HepG2 (cell line): ENCODE results near the gene MAN2A2. TPM values are rescaled to one million over a fixed set of nuclear protein-coding genes. Genes with fewer than 3 reads are reported as not detected.

Experiments used
- BCL6 ChIP-seq: IDR thresholded peaks from 2 replicates; pipeline ENCODE4 v1.6.1; 2016; ENCODE audit warnings: missing genetic modification reagents, missing compliant biosample characterization
- ELF4 ChIP-seq: sonication (generic); formaldehyde crosslinking; IDR thresholded peaks from 2 replicates; pipeline ENCODE4 v1.5.0; 2020; ENCODE audit warnings: missing genetic modification reagents, mild to moderate bottlenecking, moderate library complexity, borderline replicate concordance
- GATAD2A ChIP-seq: IDR thresholded peaks from 2 replicates; pipeline ENCODE4 v1.6.1; 2016
- HOXA5 ChIP-seq: sonication (generic); formaldehyde crosslinking; IDR thresholded peaks from 2 replicates; pipeline ENCODE4 v1.4.0; 2020; ENCODE audit warnings: missing genetic modification reagents
- KDM2A ChIP-seq: sonication (generic); formaldehyde crosslinking; IDR thresholded peaks from 2 replicates; pipeline ENCODE4 v1.4.0; 2020; ENCODE audit warnings: low read depth, missing genetic modification reagents, borderline replicate concordance
- MATR3 ChIP-seq: sonication (generic); formaldehyde crosslinking; IDR thresholded peaks from 2 replicates; pipeline ENCODE4 v1.4.0; 2020; ENCODE audit warnings: missing genetic modification reagents
- SP140L ChIP-seq: sonication (generic); formaldehyde crosslinking; IDR thresholded peaks from 2 replicates; pipeline ENCODE4 v1.4.0; 2020; ENCODE audit warnings: missing genetic modification reagents, borderline replicate concordance
- ZBTB1 ChIP-seq: sonication (generic); formaldehyde crosslinking; IDR thresholded peaks from 2 replicates; pipeline ENCODE4 v1.4.0; 2020; ENCODE audit warnings: missing genetic modification reagents, borderline replicate concordance
- ZFP90 ChIP-seq: sonication (generic); formaldehyde crosslinking; IDR thresholded peaks from 2 replicates; pipeline ENCODE4 v1.8.0; 2022; ENCODE audit warnings: missing genetic modification reagents, mild to moderate bottlenecking, inconsistent platforms, borderline replicate concordance
- ZFX ChIP-seq: sonication (generic); formaldehyde crosslinking; IDR thresholded peaks from 2 replicates; pipeline ENCODE4 v1.4.0; 2020; ENCODE audit warnings: mild to moderate bottlenecking, low read depth, missing genetic modification reagents, moderate library complexity
- ZNF205 ChIP-seq: IDR thresholded peaks from 2 replicates; pipeline ENCODE4 v1.6.1; 2018; ENCODE audit warnings: missing biosample characterization, missing genetic modification reagents
- ZNF292 ChIP-seq: sonication (generic); formaldehyde crosslinking; IDR thresholded peaks from 2 replicates; pipeline ENCODE4 v1.8.1; 2022; ENCODE audit warnings: mild to moderate bottlenecking, low read depth, missing genetic modification reagents, borderline replicate concordance
- ZNF652 ChIP-seq: IDR thresholded peaks from 2 replicates; pipeline ENCODE4 v1.6.1; 2016; ENCODE audit warnings: low read depth, borderline replicate concordance
- polyA plus RNA-seq, 8 experiments: library from polyadenylated mRNA; depleted of rRNA in 3 of 8; stranded (reverse) in 7 of 8; unstranded in 1 of 8; fragments of >200 nt; fragmentation: Illumina TruSeq in 4 of 8; extraction: Trizol in 4 of 8; gene quantifications; 2 replicates each; pipeline versions ENCODE4 v1.2.1 to v1.2.3, GENCODE V29; 2011 to 2016; ENCODE audit warnings: low read depth in 4 of 8, missing spikeins in 1 of 8, mixed read lengths in 1 of 8; ENCODE audit not compliant: insufficient read depth in 1 of 8
- total RNA-seq, 5 experiments: library from RNA; depleted of rRNA; stranded (reverse); fragments of >200 nt; fragmentation: Illumina TruSeq; extraction: Trizol; gene quantifications; 2 replicates each; pipeline ENCODE4 v1.2.3, GENCODE V29; 2016; ENCODE audit warnings: low read depth in 1 of 5
- TF ChIP-seq, protein P1 (sequence below): sonication (generic); formaldehyde crosslinking; IDR thresholded peaks from 2 replicates; pipeline ENCODE4 v1.9.0; 2022; ENCODE audit warnings: missing genetic modification reagents, mild to moderate bottlenecking, borderline replicate concordance
- TF ChIP-seq, protein P2 (sequence below): sonication (generic); formaldehyde crosslinking; IDR thresholded peaks from 2 replicates; pipeline ENCODE4 v1.5.0; 2020; ENCODE audit warnings: mild to moderate bottlenecking, missing genetic modification reagents, moderate library complexity
- TF ChIP-seq, protein P3 (sequence below): sonication (generic); formaldehyde crosslinking; IDR thresholded peaks from 2 replicates; pipeline ENCODE4 v1.5.0; 2020; ENCODE audit warnings: mild to moderate bottlenecking, missing genetic modification reagents
- TF ChIP-seq, protein P4 (sequence below): IDR thresholded peaks from 2 replicates; pipeline ENCODE4 v1.6.1; 2018; ENCODE audit warnings: missing genetic modification reagents, mild to moderate bottlenecking, missing compliant biosample characterization
- TF ChIP-seq, protein P5 (sequence below): sonication (generic); formaldehyde crosslinking; IDR thresholded peaks from 2 replicates; pipeline ENCODE4 v1.4.0; 2020; ENCODE audit warnings: missing genetic modification reagents

MAN2A2 gene
- total and polyA plus RNA-seq, 2 of the 13 experiments (the other 11 are each of a cell fraction or from before 2014, with no cell fraction given), result 17.5 to 51.5 TPM

DNA sequence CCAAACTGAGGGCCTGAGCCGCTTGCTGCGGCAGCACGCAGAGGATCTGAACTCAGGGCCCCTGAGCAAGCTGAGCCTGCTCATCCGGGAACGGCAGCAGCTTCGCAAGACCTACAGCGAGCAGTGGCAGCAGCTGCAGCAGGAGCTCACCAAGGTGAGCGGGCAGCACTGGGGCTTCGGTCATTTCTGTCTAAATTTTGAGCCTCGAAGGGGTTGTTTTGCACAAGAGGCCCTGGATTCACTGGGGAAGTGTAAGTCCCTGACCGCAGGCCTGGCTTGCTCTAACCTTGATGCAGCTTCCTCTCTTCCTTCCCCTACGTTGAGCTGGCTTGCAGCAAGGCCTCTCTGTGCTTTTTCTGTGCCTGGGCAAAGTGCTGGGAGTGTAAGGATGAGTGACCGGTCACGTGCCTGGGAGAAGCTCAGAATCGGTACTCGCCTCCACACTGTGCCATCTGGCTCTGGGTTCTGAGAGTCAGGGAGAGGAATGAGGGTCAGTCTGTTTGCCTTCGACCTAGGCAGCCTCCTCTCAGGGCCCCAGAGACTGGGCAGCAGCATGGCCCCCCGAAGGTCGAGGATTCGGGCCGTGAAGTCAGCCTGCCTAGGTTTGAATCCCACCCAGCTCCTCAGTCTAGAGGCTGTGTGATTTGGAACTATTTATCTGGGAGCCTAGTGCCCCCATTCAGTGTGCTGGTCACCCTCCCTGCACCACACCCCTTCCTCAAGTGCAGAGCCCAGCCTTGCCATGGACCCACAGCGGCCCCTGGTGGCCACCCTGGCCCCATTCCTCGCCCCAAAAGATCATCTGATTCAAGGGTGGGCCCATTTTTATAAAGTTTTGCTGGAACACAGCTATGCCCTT, 17.4 kb upstream of the MAN2A2 start (continued):
- TF ChIP-seq, protein P1, sequence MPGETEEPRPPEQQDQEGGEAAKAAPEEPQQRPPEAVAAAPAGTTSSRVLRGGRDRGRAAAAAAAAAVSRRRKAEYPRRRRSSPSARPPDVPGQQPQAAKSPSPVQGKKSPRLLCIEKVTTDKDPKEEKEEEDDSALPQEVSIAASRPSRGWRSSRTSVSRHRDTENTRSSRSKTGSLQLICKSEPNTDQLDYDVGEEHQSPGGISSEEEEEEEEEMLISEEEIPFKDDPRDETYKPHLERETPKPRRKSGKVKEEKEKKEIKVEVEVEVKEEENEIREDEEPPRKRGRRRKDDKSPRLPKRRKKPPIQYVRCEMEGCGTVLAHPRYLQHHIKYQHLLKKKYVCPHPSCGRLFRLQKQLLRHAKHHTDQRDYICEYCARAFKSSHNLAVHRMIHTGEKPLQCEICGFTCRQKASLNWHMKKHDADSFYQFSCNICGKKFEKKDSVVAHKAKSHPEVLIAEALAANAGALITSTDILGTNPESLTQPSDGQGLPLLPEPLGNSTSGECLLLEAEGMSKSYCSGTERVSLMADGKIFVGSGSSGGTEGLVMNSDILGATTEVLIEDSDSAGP (CRISPR knock-in tag), result peak; percentile 59; the same call in 1 of the 2 replicates
- TF ChIP-seq ZNF292 (CRISPR knock-in tag) (0 out of 2 replicates have a peak, but pooled peaks have one; percentile 33), ZBTB1 (CRISPR knock-in tag) (no peak), GATAD2A (CRISPR knock-in tag) (peak; percentile 44; the same call in 1 of the 2 replicates), ZFX (CRISPR knock-in tag) (peak; percentile 28), ZFP90 (CRISPR knock-in tag) (no peak), ZNF652 (CRISPR knock-in tag) (no peak), BCL6 (CRISPR knock-in tag) (peak; percentile 58; the same call in 1 of the 2 replicates), ELF4 (CRISPR knock-in tag) (no peak), SP140L (CRISPR knock-in tag) (no peak), ZNF205 (CRISPR knock-in tag) (no peak), KDM2A (CRISPR knock-in tag) (peak; percentile 33; the same call in 1 of the 2 replicates), MATR3 (CRISPR knock-in tag) (no peak), HOXA5 (CRISPR knock-in tag) (no peak)
- TF ChIP-seq, protein P2, sequence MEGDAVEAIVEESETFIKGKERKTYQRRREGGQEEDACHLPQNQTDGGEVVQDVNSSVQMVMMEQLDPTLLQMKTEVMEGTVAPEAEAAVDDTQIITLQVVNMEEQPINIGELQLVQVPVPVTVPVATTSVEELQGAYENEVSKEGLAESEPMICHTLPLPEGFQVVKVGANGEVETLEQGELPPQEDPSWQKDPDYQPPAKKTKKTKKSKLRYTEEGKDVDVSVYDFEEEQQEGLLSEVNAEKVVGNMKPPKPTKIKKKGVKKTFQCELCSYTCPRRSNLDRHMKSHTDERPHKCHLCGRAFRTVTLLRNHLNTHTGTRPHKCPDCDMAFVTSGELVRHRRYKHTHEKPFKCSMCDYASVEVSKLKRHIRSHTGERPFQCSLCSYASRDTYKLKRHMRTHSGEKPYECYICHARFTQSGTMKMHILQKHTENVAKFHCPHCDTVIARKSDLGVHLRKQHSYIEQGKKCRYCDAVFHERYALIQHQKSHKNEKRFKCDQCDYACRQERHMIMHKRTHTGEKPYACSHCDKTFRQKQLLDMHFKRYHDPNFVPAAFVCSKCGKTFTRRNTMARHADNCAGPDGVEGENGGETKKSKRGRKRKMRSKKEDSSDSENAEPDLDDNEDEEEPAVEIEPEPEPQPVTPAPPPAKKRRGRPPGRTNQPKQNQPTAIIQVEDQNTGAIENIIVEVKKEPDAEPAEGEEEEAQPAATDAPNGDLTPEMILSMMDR (CRISPR knock-in tag), result peak; percentile 94
- TF ChIP-seq, protein P3, sequence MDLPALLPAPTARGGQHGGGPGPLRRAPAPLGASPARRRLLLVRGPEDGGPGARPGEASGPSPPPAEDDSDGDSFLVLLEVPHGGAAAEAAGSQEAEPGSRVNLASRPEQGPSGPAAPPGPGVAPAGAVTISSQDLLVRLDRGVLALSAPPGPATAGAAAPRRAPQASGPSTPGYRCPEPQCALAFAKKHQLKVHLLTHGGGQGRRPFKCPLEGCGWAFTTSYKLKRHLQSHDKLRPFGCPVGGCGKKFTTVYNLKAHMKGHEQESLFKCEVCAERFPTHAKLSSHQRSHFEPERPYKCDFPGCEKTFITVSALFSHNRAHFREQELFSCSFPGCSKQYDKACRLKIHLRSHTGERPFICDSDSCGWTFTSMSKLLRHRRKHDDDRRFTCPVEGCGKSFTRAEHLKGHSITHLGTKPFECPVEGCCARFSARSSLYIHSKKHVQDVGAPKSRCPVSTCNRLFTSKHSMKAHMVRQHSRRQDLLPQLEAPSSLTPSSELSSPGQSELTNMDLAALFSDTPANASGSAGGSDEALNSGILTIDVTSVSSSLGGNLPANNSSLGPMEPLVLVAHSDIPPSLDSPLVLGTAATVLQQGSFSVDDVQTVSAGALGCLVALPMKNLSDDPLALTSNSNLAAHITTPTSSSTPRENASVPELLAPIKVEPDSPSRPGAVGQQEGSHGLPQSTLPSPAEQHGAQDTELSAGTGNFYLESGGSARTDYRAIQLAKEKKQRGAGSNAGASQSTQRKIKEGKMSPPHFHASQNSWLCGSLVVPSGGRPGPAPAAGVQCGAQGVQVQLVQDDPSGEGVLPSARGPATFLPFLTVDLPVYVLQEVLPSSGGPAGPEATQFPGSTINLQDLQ (CRISPR knock-in tag), result no peak
- TF ChIP-seq, protein P4, sequence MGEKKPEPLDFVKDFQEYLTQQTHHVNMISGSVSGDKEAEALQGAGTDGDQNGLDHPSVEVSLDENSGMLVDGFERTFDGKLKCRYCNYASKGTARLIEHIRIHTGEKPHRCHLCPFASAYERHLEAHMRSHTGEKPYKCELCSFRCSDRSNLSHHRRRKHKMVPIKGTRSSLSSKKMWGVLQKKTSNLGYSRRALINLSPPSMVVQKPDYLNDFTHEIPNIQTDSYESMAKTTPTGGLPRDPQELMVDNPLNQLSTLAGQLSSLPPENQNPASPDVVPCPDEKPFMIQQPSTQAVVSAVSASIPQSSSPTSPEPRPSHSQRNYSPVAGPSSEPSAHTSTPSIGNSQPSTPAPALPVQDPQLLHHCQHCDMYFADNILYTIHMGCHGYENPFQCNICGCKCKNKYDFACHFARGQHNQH (CRISPR knock-in tag), result peak; percentile 21; the same call in 1 of the 2 replicates
- TF ChIP-seq, protein P5, sequence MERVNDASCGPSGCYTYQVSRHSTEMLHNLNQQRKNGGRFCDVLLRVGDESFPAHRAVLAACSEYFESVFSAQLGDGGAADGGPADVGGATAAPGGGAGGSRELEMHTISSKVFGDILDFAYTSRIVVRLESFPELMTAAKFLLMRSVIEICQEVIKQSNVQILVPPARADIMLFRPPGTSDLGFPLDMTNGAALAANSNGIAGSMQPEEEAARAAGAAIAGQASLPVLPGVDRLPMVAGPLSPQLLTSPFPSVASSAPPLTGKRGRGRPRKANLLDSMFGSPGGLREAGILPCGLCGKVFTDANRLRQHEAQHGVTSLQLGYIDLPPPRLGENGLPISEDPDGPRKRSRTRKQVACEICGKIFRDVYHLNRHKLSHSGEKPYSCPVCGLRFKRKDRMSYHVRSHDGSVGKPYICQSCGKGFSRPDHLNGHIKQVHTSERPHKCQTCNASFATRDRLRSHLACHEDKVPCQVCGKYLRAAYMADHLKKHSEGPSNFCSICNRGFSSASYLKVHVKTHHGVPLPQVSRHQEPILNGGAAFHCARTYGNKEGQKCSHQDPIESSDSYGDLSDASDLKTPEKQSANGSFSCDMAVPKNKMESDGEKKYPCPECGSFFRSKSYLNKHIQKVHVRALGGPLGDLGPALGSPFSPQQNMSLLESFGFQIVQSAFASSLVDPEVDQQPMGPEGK, result 0 out of 2 replicates have a peak, but pooled peaks have one; percentile 37
